HK-2 (cell line): ENCODE measurements around the gene HLA-DPB1.

ENCODE experiments used
- DNase-seq: peaks from one replicate; pipeline ENCODE4 v3.0.0-alpha.2; 2018; ENCODE audit not compliant: unreplicated experiment

Gene HLA-DPB1

GRCh38 chr6:33103776-33104175, 28.0 kb downstream of the HLA-DPB1 start:
- no peak for DNase-seq

DNA sequence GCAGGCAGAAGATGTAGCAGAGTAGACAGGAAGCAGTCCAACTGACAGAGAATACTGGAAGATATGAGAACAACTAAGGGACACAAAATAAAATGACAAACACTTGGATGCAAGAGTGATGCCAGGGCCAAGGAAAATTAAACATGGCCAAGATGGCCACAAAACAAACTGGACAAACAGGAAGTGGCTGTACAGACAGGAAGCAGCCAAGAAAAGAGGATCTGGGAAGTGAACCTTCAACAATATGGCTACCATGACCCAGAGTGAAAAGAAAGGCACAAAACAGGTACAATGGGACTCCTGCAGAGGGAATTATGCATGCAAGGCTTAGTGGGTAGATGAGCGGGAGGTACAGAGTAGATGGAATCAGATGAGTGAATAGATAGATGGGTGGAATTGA, 29.1 kb downstream of the HLA-DPB1 start:
- DNase-seq = no peak

- DNase-seq = no peak
Measured at GRCh38 chr6:33105386-33105785, 29.6 kb downstream of the HLA-DPB1 start.

GRCh38 chr6:33105916-33106871, 30.4 kb downstream of the HLA-DPB1 start:
- no peak for DNase-seq

GRCh38 chr6:33107641-33108040, 31.9 kb downstream of the HLA-DPB1 start:
- DNase-seq = no peak

GRCh38 chr6:33108307-33108706, 32.5 kb downstream of the HLA-DPB1 start:
- DNase-seq = no peak

GRCh38 chr6:33112148-33112547, 36.4 kb downstream of the HLA-DPB1 start:
- no peak for DNase-seq

GRCh38 chr6:33113755-33114154, 38.0 kb downstream of the HLA-DPB1 start:
- no peak for DNase-seq

GRCh38 chr6:33114406-33114805, 38.6 kb downstream of the HLA-DPB1 start:
- no peak for DNase-seq

GRCh38 chr6:33116417-33116816, 40.6 kb downstream of the HLA-DPB1 start:
- DNase-seq = no peak

GRCh38 chr6:33116841-33117711, 41.3 kb downstream of the HLA-DPB1 start:
- DNase-seq = no peak

DNA sequence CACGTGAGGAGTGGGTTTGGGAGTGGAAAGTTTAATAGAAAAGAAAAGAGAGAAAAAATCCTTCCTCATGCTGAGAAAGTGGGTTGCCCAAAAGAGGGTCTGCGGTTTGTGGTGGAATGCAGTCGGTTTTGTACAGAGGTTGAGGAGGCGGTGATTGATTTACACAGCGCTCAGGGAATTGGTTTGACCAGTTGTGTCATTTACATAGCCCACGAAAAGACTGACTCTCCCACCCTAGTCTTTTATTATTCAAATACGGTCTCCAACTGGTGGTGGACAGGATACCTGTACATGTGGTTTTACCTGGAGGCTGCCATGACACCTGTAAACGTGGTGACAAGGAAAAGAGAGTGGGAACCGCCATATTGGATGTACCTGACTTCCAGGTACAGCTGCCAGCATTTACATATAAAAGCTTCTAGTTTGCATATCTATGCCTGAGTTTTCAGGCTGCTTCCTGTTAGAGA, 42.1 kb downstream of the HLA-DPB1 start:
- DNase-seq = no peak

DNA sequence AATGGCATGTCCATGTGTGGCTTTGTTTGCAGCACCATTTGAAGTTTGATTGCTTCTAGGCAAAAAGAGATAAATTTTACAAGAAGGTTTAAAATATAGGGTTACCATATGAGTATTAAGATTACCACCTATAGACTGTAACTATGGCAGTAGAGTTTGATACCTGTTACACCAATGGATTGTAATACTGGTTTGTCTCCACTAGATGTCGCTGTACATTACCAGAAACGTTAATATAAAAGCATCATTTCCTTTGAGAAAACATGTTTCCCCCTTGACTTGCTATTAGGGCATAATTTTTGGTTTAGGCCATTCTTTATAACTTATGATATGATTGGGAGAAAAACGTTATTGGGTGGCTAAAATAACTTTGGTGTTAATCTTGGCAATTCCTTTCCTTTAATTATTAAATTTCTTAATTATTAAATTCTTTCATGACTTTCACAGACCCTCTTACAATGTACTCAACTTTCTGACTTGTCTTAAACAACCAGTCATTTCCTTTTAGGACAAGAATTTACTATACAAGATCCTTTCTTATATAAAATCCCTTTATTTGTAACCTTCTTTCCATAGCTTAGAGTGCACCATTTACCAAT, 42.8 kb downstream of the HLA-DPB1 start:
- DNase-seq = no peak

DNA sequence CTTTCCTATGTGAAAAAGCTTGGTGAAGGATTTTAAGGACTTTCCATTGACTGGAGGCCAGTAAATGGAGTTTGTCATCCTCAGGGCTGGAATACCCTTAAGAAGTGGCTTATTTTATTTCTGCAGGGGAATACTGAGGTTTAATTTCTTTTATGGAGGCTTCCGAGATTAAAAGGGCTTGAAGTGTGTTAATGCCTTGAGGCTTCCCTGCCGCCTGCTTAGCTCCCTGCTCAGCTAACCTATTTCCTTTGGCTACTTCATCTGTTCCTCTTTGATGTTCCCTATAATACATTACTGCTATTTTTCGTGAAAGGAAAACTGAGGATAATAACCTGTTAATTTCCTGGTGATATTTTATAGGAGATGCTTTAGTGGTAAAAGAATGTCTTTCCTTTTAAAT, 44.2 kb downstream of the HLA-DPB1 start:
- DNase-seq = no peak

GRCh38 chr6:33123181-33123580, 47.4 kb downstream of the HLA-DPB1 start:
- no peak for DNase-seq

DNA sequence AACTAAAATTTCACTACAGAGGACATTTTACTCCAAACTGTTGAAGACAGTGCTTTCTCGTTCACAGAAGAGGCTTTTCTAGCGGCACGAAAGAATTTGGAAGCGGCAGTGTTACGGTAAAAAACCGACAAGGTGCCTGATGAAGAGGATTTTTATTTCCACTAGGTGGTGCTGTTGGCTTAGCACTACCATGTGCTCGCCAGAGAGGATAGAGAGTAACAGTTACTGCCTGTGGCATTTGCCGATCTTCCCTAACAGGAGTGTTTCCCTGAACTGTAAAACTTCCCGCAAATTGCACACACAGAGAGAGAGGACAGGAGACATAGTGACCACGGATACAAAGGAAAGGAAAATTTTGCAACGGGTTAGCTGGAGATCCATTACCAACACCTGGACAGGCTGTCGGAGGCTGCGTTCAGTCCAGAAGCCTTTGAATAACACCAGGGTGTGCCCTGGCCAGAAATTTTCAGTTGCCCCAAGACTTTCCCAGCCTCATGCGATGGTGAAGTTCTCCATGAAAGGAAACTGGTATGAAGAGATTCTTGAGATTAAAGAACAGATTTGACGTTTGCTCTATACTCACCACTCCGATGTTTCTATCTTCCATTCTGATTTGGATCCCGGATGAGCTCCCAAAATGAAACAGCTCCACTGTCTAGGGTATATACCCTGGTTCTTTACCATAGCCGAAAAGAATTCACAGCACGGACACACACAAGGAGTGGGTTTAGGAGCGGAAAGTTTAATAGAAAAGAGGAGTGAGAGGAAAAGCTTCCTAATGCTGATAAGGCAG, 48.1 kb downstream of the HLA-DPB1 start:
- DNase-seq = peak; percentile 11

DNA sequence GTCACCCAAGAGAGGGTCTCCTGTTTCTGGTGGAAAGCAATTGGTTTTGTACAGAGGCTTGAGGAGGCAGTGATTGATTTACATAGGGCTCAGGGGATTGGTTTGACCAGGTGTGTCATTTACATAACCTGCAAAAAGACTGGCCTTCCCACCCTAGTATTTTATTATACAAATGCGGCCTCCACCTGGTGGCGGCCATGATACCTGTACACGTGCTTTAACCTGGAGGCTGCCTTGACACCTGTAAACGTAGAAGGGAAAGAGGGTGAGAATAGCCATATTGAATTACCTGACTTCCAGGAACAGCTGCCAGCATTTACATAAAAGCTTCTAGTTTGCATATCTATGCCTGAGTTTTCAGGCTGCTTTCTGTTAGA, 48.7 kb downstream of the HLA-DPB1 start:
- DNase-seq = no peak

- no peak for DNase-seq
Measured at GRCh38 chr6:33124947-33125346, 49.2 kb downstream of the HLA-DPB1 start.

GRCh38 chr6:33126101-33126714, 50.4 kb downstream of the HLA-DPB1 start:
- DNase-seq = peak; percentile 14

- no peak for DNase-seq
Measured at GRCh38 chr6:33128318-33128717, 52.5 kb downstream of the HLA-DPB1 start.

- no peak for DNase-seq
Measured at GRCh38 chr6:33132081-33132524, 56.3 kb downstream of the HLA-DPB1 start.
